CD4-positive, alpha-beta memory T cell (primary cell): ENCODE results near the gene TMIE. TPM values are rescaled to one million over a fixed set of nuclear protein-coding genes. Genes with fewer than 3 reads are reported as not detected.
"Not testable (repeated sequence)": the region's sequence is repeated elsewhere in the genome, so short reads cannot be mapped to it uniquely, and the experiment has no call there.

Experiments
- CTCF ChIA-PET: fragments of 350-600 bp; sonication (Branson Sonifier 250); formaldehyde crosslinking; loops from one replicate; lab custom pipeline; 2021; ENCODE audit warnings: inconsistent platforms; ENCODE audit not compliant: partially characterized antibody; lab: Charles Lee
- POLR2A ChIA-PET: fragments of 350-600 bp; sonication (Branson Sonifier 250); formaldehyde crosslinking; loops from one replicate; lab custom pipeline; 2021; ENCODE audit not compliant: partially characterized antibody; lab: Charles Lee
- DNase-seq, 5 donors: peaks; one replicate each; pipeline versions ENCODE4 v3.0.0 to v3.0.0-alpha.2; 2020 to 2022; ENCODE audit warnings: mixed read lengths in 1 of 5
- H3K27ac ChIP-seq: one replicate; pipeline ENCODE4 v1.7.0; 2013; ENCODE audit warnings: low read depth, low read length
- H3K27me3 ChIP-seq: 2 replicates; pipeline ENCODE4 v1.7.0; 2013; ENCODE audit warnings: mild to moderate bottlenecking, low read length, moderate library complexity; ENCODE audit not compliant: insufficient read depth
- H3K36me3 ChIP-seq: 2 replicates; pipeline ENCODE4 v1.7.0; 2013; ENCODE audit warnings: mild to moderate bottlenecking, low read length, moderate library complexity; ENCODE audit not compliant: insufficient read depth
- H3K4me1 ChIP-seq: 2 replicates; pipeline ENCODE4 v1.7.0; 2013; ENCODE audit warnings: mild to moderate bottlenecking, low read length, moderate library complexity; ENCODE audit not compliant: insufficient read depth
- H3K4me3 ChIP-seq, 2 donors: one replicate each; pipeline ENCODE4 v1.7.0; 2013; ENCODE audit warnings: low read length in 2 of 2, mild to moderate bottlenecking in 1 of 2
- H3K9me3 ChIP-seq, 2 donors: one replicate each; pipeline ENCODE4 v1.7.0; 2013; ENCODE audit warnings: low read length in 2 of 2, control low read depth in 1 of 2; ENCODE audit not compliant: control insufficient read depth in 1 of 2
- H3K27ac Mint-ChIP-seq, 7 donors: one replicate each; pipeline ENCODE4 v1.8.0; 2020 to 2021; ENCODE audit warnings: mixed read lengths in 7 of 7, mild to moderate bottlenecking in 6 of 7, inconsistent platforms in 3 of 7, moderate library complexity in 3 of 7
- H3K27me3 Mint-ChIP-seq, 2 donors: one replicate each; pipeline ENCODE4 v1.8.0; 2020 to 2021; ENCODE audit warnings: mixed read lengths in 2 of 2
- H3K36me3 Mint-ChIP-seq, 2 donors: one replicate each; pipeline ENCODE4 v1.8.0; 2020 to 2021; ENCODE audit warnings: mixed read lengths in 2 of 2, inconsistent platforms in 1 of 2, mild to moderate bottlenecking in 1 of 2
- H3K4me1 Mint-ChIP-seq, 4 donors: one replicate each; pipeline ENCODE4 v1.8.0; 2020 to 2021; ENCODE audit warnings: mixed read lengths in 4 of 4, mild to moderate bottlenecking in 1 of 4
- H3K4me3 Mint-ChIP-seq, 8 donors: one replicate each; pipeline ENCODE4 v1.8.0; 2020 to 2021; ENCODE audit warnings: mixed read lengths in 8 of 8, mild to moderate bottlenecking in 7 of 8, moderate library complexity in 6 of 8, inconsistent platforms in 3 of 8
- H3K9me3 Mint-ChIP-seq, 8 donors: one replicate each; pipeline ENCODE4 v1.8.0; 2020 to 2021; ENCODE audit warnings: mixed read lengths in 8 of 8, mild to moderate bottlenecking in 5 of 8, inconsistent platforms in 3 of 8, moderate library complexity in 1 of 8
- intact Hi-C: fragments of 100-400 bp; cut with micrococcal nuclease; formaldehyde crosslinking; loops from one replicate; pipeline ENCODE4 v1.15.1; 2023
- polyA plus RNA-seq, 2 donors: library from polyadenylated mRNA; unstranded; fragments of 300-500 nt; fragmentation: Illumina TruSeq; gene quantifications; one replicate each; pipeline ENCODE4 v1.2.3, GENCODE V29; 2021
- total RNA-seq, 2 experiments: library from RNA; stranded (reverse); gene quantifications; one replicate each; pipeline ENCODE4 v1.2.3, GENCODE V29; 2021

TMIE gene
- total and polyA plus RNA-seq, 4 experiments from 2014 or later, result 0.70 to 3.3 (median 2.7) TPM

DNA sequence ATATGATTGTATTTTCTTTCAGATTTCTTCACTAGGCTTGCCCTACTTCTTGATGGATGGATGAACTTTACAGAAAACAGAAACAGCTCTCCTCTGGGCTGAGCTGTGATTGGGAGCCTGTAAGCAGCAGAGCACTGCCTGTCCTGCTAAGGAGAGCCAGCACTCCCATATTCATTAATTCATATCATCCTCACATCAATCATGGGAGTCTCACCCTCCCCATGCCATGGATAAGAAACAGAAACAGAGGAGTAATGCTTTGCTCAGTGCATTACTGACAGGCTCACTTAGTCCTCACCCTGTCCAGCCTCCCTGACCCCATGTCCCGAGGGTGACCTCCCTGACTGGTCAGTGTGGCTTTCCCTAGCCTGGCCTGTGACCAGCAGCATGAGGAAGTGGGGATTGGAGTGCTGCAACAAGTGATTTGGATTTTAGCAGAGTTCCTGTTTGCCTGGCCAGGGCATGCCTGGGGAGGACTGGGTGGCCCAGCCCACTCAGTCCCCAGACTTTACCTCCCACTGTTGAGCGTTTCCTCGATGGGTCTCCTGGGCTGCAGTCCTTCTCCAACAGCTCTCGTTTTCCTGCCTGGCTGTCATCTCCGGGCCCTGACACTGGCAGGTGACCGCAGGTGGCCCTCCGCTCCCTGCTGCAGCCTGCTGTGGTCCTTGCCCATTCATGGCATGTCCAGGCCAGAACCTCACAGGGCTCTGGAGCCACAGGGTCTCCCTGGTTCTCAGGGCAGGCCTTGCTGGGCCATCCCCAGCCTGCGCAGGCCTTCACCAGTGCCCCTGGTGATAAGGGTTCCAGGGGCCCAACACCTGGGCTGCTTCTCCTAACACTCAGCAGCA lies 1.3 kb upstream of the TMIE start:
- Mint-ChIP-seq H3K36me3 (no peaks in the 10 kb centered on the region), H3K27me3 (no peaks in the 10 kb centered on the region), H3K27ac (peak overlapping the region in 4 of 7 donors; percentile 33 to 70 (median 59)), H3K9me3 (no peaks in the 10 kb centered on the region), H3K4me3 (peak overlapping the region in 6 of 8 donors; percentile 21 to 45 (median 38)), H3K4me1 (peaks cover 21 to 59% (median 36%) of the 10 kb centered on the region in 4 donors)
- Histone ChIP-seq H3K27ac (no peak overlapping the region), H3K4me1 (peaks cover 40% of the 10 kb centered on the region), H3K27me3 (no peaks in the 10 kb centered on the region), H3K9me3 (no peaks in the 10 kb centered on the region), H3K4me3 (no peak overlapping the region), H3K36me3 (no peaks in the 10 kb centered on the region)
- CTCF ChIA-PET, result interaction anchor here (1.3 kb wide), 1 partner anchor 36 kb away, joined by 3 read pairs; no protein-coding TSS in a partner anchor
- intact Hi-C loops, result no loop called here
- DNase-seq, result no peak
- POLR2A ChIA-PET, result no interaction called here

DNA sequence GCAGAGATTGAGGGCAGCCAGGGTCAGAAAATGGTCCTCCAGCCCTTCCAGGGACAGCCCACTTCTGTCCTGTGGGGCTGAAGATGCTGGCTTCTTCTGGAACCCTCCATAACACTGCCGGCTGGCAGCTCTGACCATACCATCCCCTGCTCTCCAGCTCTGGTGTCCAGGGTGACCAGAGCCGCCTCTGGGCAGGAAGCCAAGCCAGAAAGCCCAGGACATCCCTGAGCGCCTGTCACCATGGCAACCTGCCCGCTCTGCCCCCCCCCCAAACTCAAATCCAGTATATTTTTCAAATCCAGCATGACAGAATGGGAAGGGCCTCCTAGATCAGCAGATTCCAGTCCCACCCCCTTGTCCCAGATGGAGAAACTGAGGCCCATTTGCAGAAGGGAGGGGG lies 420 bp upstream of the TMIE start:
- peaks cover 31% of the 10 kb centered on the region for H3K4me1 ChIP-seq
- no peak overlapping the region for H3K4me3 ChIP-seq
- Mint-ChIP-seq H3K4me3 (peak overlapping the region in 5 of 8 donors; percentile 21 to 55 (median 38)), H3K9me3 (no peaks in the 10 kb centered on the region), H3K27me3 (no peaks in the 10 kb centered on the region), H3K36me3 (no peaks in the 10 kb centered on the region), H3K4me1 (peaks cover 15 to 50% (median 28%) of the 10 kb centered on the region in 4 donors), H3K27ac (peak overlapping the region in 2 of 7 donors; percentile 24 to 55)
- no peak overlapping the region for H3K27ac ChIP-seq
- H3K27me3 ChIP-seq, result no peaks in the 10 kb centered on the region
- POLR2A ChIA-PET, result no interaction called here
- no peaks in the 10 kb centered on the region for H3K36me3 ChIP-seq
- no peak for DNase-seq
- no peaks in the 10 kb centered on the region for H3K9me3 ChIP-seq
- intact Hi-C loops, result no loop called here
- CTCF ChIA-PET, result interaction anchor here (1.5 kb wide), 1 partner anchor 210 kb away, joined by 3 read pairs; no protein-coding TSS in a partner anchor

- Mint-ChIP-seq H3K4me1 (peaks cover 7 to 33% (median 17%) of the 10 kb centered on the region in 4 donors), H3K9me3 (no peaks in the 10 kb centered on the region), H3K27ac (peak overlapping the region in 4 of 7 donors; percentile 6 to 70 (median 22)), H3K36me3 (no peaks in the 10 kb centered on the region), H3K27me3 (peaks cover 0 to 2% of the 10 kb centered on the region in 2 donors), H3K4me3 (peak overlapping the region in 5 of 8 donors; percentile 13 to 60 (median 33))
- no peak overlapping the region for H3K4me3 ChIP-seq
- H3K27ac ChIP-seq, result no peak overlapping the region
- H3K36me3 ChIP-seq, result no peaks in the 10 kb centered on the region
- H3K9me3 ChIP-seq, result no peaks in the 10 kb centered on the region
- H3K27me3 ChIP-seq, result no peaks in the 10 kb centered on the region
- ChIA-PET CTCF (interaction anchor here (0.8 to 2.4 kb wide), 7 partner anchors 9 to 621 kb away, joined by 3 to 16 read pairs (median 3); partner anchors contain the start of gene ALS2CL), POLR2A (no interaction called here)
- H3K4me1 ChIP-seq, result peaks cover 18% of the 10 kb centered on the region
- no peak for DNase-seq
- intact Hi-C loops, result no loop called here
Measured at GRCh38 chr3:46702246-46703012, 1.2 kb downstream of the TMIE start.

DNA sequence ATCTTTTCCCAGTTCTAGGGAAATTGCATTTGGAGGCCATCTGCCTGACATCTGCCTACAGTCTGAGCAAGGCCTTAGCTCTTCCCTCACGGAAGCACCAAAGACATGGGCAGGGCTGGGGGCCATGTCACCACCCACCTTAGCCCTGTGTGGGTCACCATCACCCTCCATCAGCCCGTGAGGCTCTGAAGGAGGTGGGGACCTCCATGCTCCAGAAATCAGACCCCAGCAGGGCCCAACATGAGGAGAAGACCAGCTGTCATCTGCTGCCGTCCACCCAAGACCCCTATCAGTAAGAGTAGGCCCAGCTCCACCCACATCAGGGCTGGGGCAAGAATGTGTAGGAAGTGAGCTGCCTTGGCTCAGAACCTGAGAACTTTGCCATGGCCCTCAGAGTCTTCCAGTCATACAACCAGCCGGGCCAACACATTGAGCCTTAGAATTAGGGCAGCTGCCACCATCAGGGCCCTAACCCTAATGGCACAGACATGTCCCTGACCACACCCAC lies 1.9 kb downstream of the TMIE start:
- Mint-ChIP-seq H3K4me3 (no peak overlapping the region), H3K36me3 (no peaks in the 10 kb centered on the region), H3K27me3 (peaks cover 0 to 2% of the 10 kb centered on the region in 2 donors), H3K4me1 (peaks cover 7 to 28% (median 15%) of the 10 kb centered on the region in 4 donors), H3K27ac (peak overlapping the region in 2 of 7 donors; percentile 42 to 48), H3K9me3 (no peaks in the 10 kb centered on the region)
- POLR2A ChIA-PET, result no interaction called here
- H3K27ac ChIP-seq, result no peak overlapping the region
- DNase-seq, result no peak
- H3K4me3 ChIP-seq, result no peak overlapping the region
- no peaks in the 10 kb centered on the region for H3K9me3 ChIP-seq
- CTCF ChIA-PET, result interaction anchor here (0.9 to 2.4 kb wide), 5 partner anchors 10 to 621 kb away, joined by 3 to 16 read pairs (median 5); partner anchors contain the start of gene ALS2CL
- intact Hi-C loops, result no loop called here
- H3K4me1 ChIP-seq, result peaks cover 18% of the 10 kb centered on the region
- H3K36me3 ChIP-seq, result no peaks in the 10 kb centered on the region
- no peaks in the 10 kb centered on the region for H3K27me3 ChIP-seq

- H3K9me3 ChIP-seq, H3K27me3 ChIP-seq, H3K4me3 Mint-ChIP-seq, H3K9me3 Mint-ChIP-seq, CTCF ChIA-PET, H3K27me3 Mint-ChIP-seq, H3K27ac ChIP-seq, H3K36me3 ChIP-seq, POLR2A ChIA-PET, H3K27ac Mint-ChIP-seq, H3K4me3 ChIP-seq, DNase-seq, H3K36me3 Mint-ChIP-seq: not testable (repeated sequence)
- peaks cover 7 to 26% (median 12%) of the 10 kb centered on the region in 4 donors for H3K4me1 Mint-ChIP-seq
- peaks cover 18% of the 10 kb centered on the region for H3K4me1 ChIP-seq
- intact Hi-C loops, result loop anchor here (2.0 kb wide), 2 partner anchors 666 to 770 kb away; partner anchors contain the start of gene SCAP
Measured at GRCh38 chr3:46704346-46704745, 3.2 kb downstream of the TMIE start.

DNA sequence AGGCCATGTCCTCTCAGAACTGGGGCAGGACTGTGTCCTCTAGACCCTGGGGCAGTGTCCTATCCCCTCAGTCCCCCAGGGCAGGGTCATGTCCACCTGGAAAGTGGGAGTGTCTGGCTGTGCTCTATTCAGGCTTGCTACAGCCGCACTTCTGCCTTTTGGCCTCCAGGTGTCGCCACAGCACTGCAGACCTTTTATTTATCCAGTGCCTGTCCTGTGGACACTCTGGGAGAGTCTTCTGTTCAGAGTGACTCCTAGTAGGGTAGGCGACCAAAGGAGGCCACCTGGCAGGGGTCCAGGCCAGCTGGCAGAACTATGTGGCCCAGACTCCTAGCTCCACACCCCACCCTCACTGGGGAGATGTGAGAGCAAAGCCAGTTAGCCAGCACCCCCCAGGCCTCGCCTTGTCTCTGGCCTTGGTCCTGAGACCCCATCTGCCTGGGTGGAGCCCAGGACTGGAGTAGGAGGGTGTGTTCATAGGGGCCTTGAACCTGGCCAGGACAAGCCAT lies 3.9 kb downstream of the TMIE start:
- Histone ChIP-seq H3K4me1 (peaks cover 18% of the 10 kb centered on the region), H3K9me3 (no peaks in the 10 kb centered on the region), H3K4me3 (no peak overlapping the region), H3K27me3 (no peaks in the 10 kb centered on the region), H3K36me3 (no peaks in the 10 kb centered on the region), H3K27ac (no peak overlapping the region)
- Mint-ChIP-seq H3K27ac (peak overlapping the region in 1 of 7 donors; percentile 24), H3K36me3 (peaks cover 3 to 5% of the 10 kb centered on the region in 2 donors), H3K4me1 (peaks cover 6 to 19% (median 9%) of the 10 kb centered on the region in 4 donors), H3K4me3 (no peak overlapping the region), H3K27me3 (peaks cover 0 to 2% of the 10 kb centered on the region in 2 donors), H3K9me3 (no peaks in the 10 kb centered on the region)
- CTCF ChIA-PET, result interaction anchor here (0.9 to 2.9 kb wide), 3 partner anchors 9 to 620 kb away, joined by 3 to 14 read pairs (median 11); no protein-coding TSS in a partner anchor
- POLR2A ChIA-PET, result interaction anchor here (1.6 kb wide), 1 partner anchor 205 kb away, joined by 4 read pairs; no protein-coding TSS in a partner anchor
- intact Hi-C loops, result loop anchor here (1.0 to 2.0 kb wide), 4 partner anchors 204 to 770 kb away; partner anchors contain the start of gene SCAP
- DNase-seq, result peak; percentile 63 to 72 (median 68)
